Prostate gland (tissue), 2 donors: ENCODE results near the gene ESF1.
A peak's percentile ranks its signal among the peaks of the same experiment; 100 is the strongest.

Experiments
- CTCF ChIP-seq, 4 experiments: fragments of 200-600 bp in 2 of 4; fragments of 450-650 bp in 2 of 4; sonication (generic) in 2 of 4; IDR thresholded peaks; 1 replicate in 3 of 4; 2 replicates in 1 of 4; pipeline ENCODE4 v1.5.1; 2016 to 2019; ENCODE audit warnings: antibody characterized with exemption in 4 of 4, mild to moderate bottlenecking in 2 of 4, moderate library complexity in 2 of 4
- POLR2A ChIP-seq: fragments of 450-650 bp; IDR thresholded peaks from one replicate; pipeline ENCODE4 v1.6.1; 2016; ENCODE audit warnings: antibody characterized with exemption, mild to moderate bottlenecking

GRCh38 chr20:13784893-13785715 is at the start of gene ESF1, which contains the start of gene NDUFAF5:
- peak; percentile 40 for TF ChIP-seq POLR2A
- TF ChIP-seq CTCF (IDR thresholded peaks at IDR 0.05) = peak in 1 of 4 experiments; percentile 4
